Posterior cingulate gyrus (tissue), 11 donors: ENCODE measurements around the gene LRIT1.

ENCODE experiments used
- DNase-seq, 10 donors: peaks; one replicate each; pipeline versions ENCODE4 v3.0.0 to v3.0.0-alpha.2; 2020 to 2021; ENCODE audit warnings: mixed read lengths in 3 of 10
- intact Hi-C: fragments of 100-400 bp; cut with DNase I; formaldehyde crosslinking; loops from one replicate; pipeline ENCODE4 v1.15.1; 2023

The LRIT1 gene

DNA sequence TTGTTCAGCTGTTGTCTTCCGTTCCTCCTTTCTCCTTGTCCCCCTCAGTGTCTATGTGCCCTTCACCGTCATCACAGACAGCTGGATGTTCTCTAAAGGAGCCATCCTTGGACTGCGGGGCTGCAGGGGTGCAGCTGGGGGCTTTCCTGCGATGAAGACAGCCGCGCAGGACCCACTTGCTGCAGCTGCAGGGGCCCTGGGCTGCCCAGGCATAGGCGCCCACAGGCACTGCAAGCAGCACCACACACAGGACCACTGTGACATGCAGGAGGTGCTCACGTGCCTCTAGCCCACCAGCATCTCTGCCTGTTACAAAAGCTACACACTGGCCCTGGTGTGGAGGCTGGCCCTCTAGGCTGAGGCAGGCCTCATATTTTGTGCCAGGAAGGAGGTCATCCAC lies 19.4 kb downstream of the LRIT1 start:
- no peak for DNase-seq
- intact Hi-C loops = no loop called here

DNA sequence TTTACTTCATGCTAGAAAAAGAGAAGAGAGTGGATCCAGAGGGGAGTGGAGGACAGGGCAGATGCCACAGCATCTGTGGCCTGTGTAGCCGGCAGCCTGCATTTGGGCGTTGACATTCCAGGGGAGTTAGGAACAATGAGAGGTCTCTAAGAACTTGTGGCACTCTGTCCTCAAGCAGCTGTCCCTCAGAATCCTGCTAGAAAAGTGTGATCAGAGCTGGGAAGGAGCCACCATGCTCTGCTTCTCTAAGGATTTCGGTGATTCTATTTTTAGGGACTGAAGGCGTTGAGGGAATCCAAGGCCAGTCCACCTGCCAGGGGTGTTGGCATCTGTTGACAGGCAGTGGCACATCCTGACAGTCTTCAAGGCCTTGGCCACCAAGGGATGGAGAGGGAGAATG lies 23.6 kb downstream of the LRIT1 start:
- intact Hi-C loops = no loop called here
- no peak for DNase-seq

DNA sequence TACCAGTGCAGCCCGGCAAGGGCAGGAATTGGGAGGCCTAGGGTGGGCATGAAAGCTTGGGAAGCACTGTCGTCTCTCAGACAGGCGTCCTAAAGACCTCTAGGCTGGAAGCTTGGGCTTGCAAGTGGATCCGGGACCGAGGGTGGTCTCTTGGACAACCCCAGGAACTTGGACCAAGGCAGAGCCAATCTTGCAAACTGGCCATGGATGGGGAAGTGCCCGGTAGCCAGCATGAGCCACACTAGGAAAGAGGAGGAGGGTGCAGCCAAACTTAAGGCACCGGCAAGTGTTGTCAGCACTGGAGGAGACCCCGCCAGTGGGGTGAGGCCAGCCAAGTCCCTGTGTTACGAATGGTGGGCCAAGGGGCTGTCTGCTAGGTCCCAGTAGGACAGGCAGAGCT lies 24.5 kb downstream of the LRIT1 start:
- intact Hi-C loops = no loop called here
- DNase-seq = no peak

GRCh38 chr10:84214612-84215235 lies 26.6 kb downstream of the LRIT1 start:
- intact Hi-C loops = no loop called here

GRCh38 chr10:84214046-84214572 lies 27.2 kb downstream of the LRIT1 start:
- intact Hi-C loops = no loop called here
- DNase-seq = no peak

More at GRCh38 chr10:84214612-84215235, 26.6 kb downstream of the LRIT1 start:
- DNase-seq = no peak

DNA sequence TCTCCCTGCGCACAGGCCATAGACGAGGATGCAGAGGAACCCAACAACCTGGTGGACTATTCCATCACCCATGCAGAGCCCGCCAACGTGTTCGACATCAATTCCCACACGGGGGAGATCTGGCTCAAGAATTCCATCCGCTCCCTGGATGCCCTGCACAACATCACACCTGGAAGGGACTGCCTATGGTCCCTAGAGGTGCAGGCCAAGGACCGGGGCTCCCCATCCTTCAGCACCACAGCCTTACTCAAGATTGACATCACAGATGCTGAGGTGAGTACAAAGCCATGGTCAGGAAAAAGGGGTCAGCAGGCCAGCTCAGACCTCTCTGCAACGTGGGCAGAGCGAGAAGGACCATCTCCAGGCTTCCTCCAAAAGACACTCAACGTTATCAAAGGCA lies 28.3 kb downstream of the LRIT1 start:
- intact Hi-C loops = no loop called here
- no peak for DNase-seq

- intact Hi-C loops = no loop called here
- no peak for DNase-seq
Observed at GRCh38 chr10:84212014-84212413, 29.3 kb downstream of the LRIT1 start.

DNA sequence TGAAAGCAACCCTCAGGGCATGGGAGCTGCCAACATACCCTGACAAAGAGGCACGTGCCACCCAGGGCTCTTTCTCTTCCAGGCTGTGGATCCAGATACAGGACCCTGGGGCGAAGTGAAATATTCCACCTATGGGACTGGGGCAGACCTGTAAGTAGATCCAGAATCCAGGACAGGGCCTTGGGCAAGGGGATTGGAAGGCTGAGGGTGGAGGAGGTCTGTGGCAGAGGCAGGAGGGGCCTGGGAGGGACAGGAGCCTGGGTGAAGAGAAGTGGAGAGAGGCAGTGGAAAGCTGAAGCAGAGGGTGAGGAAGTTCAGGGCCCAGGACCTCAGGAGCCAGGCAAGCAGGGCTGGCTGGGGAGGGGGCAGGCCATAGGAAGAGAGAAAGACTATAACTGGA lies 29.8 kb downstream of the LRIT1 start:
- intact Hi-C loops = no loop called here
- DNase-seq = no peak

DNA sequence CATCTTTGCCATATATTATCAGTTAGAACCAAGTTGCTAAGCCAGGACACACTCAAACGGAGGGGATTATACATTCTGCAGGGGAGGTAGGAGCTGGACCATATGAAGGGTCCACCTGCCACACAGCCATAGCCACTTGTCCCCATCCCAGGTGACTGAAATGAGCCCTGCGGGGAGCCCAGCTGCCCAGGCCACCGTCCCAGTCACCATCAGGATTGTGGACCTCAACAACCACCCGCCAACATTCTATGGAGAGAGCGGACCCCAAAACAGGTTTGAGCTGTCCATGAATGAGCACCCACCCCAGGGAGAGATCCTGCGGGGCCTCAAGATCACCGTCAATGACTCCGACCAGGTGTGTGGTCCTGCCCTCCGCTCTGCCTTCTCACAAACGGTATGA lies 33.3 kb downstream of the LRIT1 start:
- intact Hi-C loops = no loop called here
- DNase-seq = peak in 1 of 10 donors; percentile 62

- DNase-seq = no peak
- intact Hi-C loops = loop anchor here (1.0 kb wide), 1 partner anchor 58 kb away; no protein-coding TSS in a partner anchor
Observed at GRCh38 chr10:84205853-84206525, 35.4 kb downstream of the LRIT1 start.

DNA sequence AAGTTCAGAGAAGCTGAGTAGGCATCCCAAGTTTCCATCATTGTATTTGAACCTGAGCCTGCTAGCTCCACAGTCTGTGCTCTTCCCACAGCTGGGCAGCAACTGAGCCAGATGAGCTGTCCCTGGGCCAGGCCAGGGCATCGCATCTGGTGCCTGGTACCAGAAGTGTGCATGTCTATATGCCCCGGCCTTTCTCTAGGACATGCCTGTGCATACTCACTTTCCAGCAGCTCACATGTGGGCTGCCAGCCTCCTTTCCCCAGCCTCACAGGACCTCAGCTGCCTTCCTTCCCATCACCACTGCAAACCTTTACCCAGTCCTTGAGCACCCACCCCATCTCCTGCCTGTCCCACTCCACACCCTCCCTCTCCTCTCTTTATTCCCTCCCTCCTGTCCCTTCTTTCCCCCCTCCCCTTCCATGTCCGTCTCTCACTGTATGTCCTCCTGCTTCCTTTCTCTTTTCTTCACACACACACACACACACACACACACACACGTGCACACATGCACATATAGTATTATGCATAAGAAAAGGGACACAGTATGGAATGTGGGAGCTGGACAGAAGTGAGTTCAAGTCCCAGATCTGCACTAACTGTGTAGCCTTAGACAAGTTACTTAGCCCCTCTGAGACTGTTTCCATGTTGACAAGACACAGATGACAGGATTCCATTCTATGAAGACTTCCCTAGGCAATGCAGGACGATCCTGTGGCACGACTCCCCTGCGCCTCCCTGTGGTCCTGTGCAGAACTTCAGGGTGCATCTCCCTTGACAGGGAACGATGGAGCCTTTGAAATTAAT lies 36.1 kb downstream of the LRIT1 start:
- DNase-seq = peak; percentile 60 to 97 (median 83)
- intact Hi-C loops = loop anchor here (1.0 kb wide), 1 partner anchor 57 kb away; no protein-coding TSS in a partner anchor

DNA sequence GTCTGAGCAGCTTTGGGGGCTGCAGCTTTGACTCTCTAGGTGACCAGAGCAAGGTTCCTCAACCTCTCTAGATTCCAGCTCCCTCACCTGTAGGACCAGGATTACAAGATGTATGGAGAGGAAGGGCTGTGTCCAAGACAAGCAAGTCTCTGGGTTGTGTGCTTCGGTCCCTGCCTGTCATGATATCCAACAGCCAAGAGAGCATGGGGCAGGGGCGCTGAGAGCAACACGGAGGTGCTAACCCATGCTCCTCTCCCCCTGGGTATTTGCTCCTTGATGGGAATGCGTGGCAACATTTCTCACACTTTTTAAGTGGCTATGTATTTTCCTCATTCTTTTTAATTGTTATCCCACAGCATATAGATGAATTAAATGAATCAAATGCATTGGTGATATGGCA lies 36.7 kb downstream of the LRIT1 start:
- no peak for DNase-seq
- intact Hi-C loops = loop anchor here (1.0 kb wide), 1 partner anchor 56 kb away; no protein-coding TSS in a partner anchor

GRCh38 chr10:84204122-84204521 lies 37.2 kb downstream of the LRIT1 start:
- no peak for DNase-seq
- intact Hi-C loops = no loop called here

DNA sequence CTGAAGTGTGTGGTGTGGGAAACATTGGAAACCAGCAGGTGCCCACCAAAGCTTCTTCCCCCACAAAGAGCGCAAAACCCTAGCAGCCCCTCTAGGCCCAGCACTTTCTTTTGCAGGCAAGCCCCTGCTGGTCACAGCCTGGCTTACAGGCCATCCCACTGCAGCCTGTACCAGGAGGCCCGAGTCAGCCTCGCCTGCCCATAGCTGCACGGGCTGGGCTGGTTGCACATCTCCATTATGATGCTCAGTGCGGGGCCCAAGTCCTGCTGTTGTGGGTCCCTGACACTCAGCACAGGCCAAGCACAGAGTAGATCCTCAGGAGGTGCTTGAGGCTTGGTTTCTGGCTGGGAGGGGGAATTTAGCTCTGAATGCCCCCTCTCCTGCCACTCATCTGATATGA lies 39.0 kb downstream of the LRIT1 start:
- DNase-seq = peak in 1 of 10 donors; percentile 60
- intact Hi-C loops = no loop called here

- DNase-seq = peak in 1 of 10 donors; percentile 52
- intact Hi-C loops = no loop called here
Observed at GRCh38 chr10:84201682-84202081, 39.7 kb downstream of the LRIT1 start.

- peak in 1 of 10 donors; percentile 20 for DNase-seq
- intact Hi-C loops = no loop called here
Observed at GRCh38 chr10:84201244-84201606, 40.1 kb downstream of the LRIT1 start.

DNA sequence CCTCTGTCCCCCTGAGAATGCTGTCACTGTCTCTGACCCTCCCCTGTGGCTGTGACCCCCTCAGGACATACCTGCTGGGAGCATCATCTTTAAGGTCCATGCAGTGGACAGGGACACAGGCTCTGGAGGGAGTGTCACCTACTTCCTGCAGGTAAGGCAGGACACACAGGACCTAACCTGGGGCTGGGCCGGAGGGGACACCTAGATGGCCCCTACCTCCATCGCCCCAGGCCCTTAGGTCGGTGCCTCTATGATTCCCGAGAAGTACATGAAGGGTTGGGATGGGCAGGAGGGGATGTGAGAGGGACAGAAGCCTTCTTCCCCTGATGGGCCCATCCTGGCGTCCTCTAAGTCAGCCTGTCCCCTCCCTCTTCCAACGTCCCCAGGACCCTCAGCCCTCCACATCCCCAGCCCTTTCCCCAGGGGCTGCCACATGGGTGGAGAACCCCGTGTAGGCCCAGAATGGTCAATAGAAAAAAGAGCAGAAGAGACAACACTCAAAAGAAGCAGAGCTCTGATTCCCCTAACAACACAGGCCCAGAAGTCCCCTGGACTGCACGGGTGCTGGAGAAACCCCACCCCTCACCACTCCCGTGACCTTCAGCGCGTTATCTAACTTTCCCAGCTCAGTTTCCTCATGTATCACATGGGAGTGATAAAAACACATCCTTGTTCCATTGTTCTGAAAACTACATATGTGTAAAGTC lies 40.7 kb downstream of the LRIT1 start:
- DNase-seq = peak in 2 of 10 donors; percentile 40 to 61

DNA sequence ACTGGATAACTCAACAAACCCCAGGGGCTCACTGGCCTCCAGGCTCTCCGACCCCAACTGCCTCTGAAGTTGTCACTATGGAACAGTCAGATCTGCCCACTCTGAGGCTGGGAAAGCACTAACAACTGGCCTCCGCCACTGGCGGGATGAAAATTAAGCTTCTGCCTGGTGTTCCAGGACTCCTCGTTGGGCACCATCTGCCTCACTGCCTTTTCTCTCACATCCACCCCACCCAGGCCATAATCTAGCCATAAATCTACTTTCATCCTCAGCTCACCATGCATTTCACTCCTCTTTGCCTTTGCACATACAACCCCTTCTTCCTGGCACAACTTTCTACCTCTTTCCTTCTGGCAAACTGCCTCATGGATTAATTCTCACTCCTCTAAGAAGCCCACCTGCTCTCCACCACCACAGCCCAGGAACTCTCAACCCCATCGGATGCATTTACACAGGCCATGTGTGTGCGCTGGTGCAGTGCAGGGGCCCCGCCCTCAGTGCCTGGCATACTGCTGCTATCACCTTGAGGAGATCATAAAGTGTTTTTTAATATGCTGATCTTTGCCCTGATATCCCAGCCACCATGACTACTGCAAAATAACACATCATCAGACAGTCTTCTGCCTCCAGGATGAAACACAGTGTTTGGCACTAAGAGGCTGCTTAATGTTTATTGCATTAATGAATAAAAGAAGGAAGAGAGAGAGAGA lies 43.0 kb downstream of the LRIT1 start:
- intact Hi-C loops = no loop called here
- DNase-seq = peak in 1 of 10 donors; percentile 28

More for the DNA sequence above, 40.7 kb downstream of the LRIT1 start:
- intact Hi-C loops = no loop called here

DNA sequence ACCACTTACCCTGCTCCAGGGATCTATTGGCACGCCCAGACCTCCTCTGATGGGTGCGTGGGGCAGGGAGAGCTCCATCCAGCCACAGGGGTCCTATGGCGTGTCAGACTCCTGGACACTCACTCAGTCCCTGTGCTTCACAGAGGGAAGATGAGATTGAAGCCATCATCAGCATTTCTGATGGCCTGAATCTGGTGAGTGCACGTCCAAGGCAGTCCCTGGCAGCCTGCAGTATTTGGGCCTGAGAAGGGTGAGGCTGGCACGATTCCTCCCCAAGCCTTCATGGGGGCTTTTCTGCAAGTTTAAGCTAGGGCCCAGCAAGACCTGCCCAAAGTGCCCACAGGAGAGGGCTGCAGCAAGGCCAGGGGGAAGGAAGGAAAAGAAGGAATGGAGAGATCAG lies 43.7 kb downstream of the LRIT1 start:
- intact Hi-C loops = no loop called here
- DNase-seq = peak in 2 of 10 donors; percentile 56 to 57

GRCh38 chr10:84196941-84197340 lies 44.4 kb downstream of the LRIT1 start:
- intact Hi-C loops = no loop called here
- peak in 2 of 10 donors; percentile 72 to 79 for DNase-seq
